Choroid plexus epithelial cell (primary cell): ENCODE data around the gene HDAC9.

Experiments
- DNase-seq: peaks from one replicate; pipeline ENCODE4 v3.0.0-alpha.2; 2010; ENCODE audit warnings: low read depth
- H3K4me3 ChIP-seq: 2 replicates; pipeline ENCODE4 v1.5.1; 2011; ENCODE audit warnings: low read depth, mild to moderate bottlenecking, control low read depth, low read length, moderate library complexity
- CTCF ChIP-seq: conservative IDR thresholded peaks from 2 replicates; pipeline ENCODE4 v1.5.1; 2011; ENCODE audit warnings: low read depth, mild to moderate bottlenecking, control low read depth, inconsistent platforms, low read length, moderate library complexity

The HDAC9 gene

GRCh38 chr7:18558503-18558902 is 63.0 kb downstream of the HDAC9 start:
- no peak for TF ChIP-seq CTCF
- no peak overlapping the region for H3K4me3 ChIP-seq
- DNase-seq: no peak

- TF ChIP-seq CTCF: no peak
- no peak overlapping the region for H3K4me3 ChIP-seq
- no peak for DNase-seq
Observed at GRCh38 chr7:18558910-18559309, 63.4 kb downstream of the HDAC9 start.

GRCh38 chr7:18559756-18560155 is 64.2 kb downstream of the HDAC9 start:
- H3K4me3 ChIP-seq: no peak overlapping the region
- DNase-seq: no peak
- no peak for TF ChIP-seq CTCF

- no peak for DNase-seq
- TF ChIP-seq CTCF: no peak
Observed at GRCh38 chr7:18564779-18565178, 69.2 kb downstream of the HDAC9 start.

GRCh38 chr7:18565337-18565736 is 69.8 kb downstream of the HDAC9 start:
- no peak overlapping the region for H3K4me3 ChIP-seq
- no peak for DNase-seq
- no peak for TF ChIP-seq CTCF

More at GRCh38 chr7:18564779-18565178, 69.2 kb downstream of the HDAC9 start:
- H3K4me3 ChIP-seq: no peak overlapping the region

- H3K4me3 ChIP-seq: no peak overlapping the region
- TF ChIP-seq CTCF: no peak
- DNase-seq: no peak
Observed at GRCh38 chr7:18566205-18566604, 70.7 kb downstream of the HDAC9 start.

- DNase-seq: no peak
- no peak overlapping the region for H3K4me3 ChIP-seq
Observed at GRCh38 chr7:18566829-18567228, 71.3 kb downstream of the HDAC9 start.

More at GRCh38 chr7:18566829-18567228, 71.3 kb downstream of the HDAC9 start:
- no peak for TF ChIP-seq CTCF
